HG03457 (cell line): ENCODE measurements around the gene AMIGO3.

Experiments
- ATAC-seq: cut with Tn5 transposase; IDR thresholded peaks from one replicate; pipeline ENCODE4 v1.9.1; 2021; ENCODE audit warnings: moderate number of reproducible peaks; ENCODE audit not compliant: unreplicated experiment

Gene AMIGO3

DNA sequence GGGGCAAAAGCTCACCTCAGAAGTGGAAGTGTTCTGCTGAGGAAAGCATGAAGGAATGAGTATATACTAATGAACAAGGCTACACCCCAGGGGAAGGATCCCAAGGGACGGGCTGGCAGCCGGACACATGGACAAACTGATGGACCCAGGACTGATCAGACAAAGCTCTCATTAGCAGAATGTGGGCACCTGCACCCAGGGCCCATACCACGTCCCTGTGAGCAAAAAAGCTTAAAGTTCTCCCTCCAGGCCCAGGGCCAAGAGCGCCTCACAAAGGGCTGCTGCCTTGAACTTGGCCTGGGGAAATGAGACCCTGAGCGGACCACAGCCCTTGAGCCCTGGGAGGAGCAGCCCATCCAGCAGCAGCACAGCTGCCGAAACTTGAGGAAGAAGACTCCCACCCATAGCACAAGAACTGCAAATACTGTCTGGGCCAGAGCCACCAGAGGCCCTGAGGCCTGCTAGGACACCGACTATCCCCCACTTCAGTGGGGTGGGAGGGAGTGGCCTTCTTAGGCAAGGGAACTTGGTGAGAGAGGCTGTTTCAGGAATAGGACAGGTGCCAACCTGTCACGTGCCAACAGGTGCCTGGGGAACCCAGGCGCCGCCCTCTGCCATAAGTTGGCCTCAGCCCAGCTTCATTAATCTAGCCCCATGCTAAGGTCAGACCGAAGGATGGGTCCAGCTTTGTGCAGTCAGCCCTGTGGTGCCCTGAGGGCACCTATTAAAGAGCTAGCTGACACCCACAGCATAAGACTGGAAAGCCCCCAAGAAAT is 6.6 kb upstream of the AMIGO3 start:
- no peak for ATAC-seq

DNA sequence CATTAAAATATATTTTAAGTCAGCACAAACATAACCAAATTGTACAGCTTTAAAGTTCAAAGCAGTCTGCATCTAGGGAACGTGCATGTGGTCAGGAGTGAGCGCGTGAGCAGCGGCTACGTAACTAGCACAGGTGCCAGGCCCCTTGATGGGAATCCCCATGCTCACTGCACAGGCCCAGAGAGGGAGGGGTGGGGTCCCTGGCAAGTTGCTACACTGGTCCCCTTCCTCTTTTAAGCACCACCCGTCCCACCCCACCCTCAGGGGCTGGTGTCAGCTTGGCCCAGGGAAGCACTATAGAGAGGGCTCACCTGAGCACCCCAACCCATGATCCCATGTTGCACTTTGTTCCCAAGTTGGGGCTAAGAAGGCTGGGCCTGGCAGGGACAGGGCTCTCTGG is 5.1 kb upstream of the AMIGO3 start:
- no peak for ATAC-seq

DNA sequence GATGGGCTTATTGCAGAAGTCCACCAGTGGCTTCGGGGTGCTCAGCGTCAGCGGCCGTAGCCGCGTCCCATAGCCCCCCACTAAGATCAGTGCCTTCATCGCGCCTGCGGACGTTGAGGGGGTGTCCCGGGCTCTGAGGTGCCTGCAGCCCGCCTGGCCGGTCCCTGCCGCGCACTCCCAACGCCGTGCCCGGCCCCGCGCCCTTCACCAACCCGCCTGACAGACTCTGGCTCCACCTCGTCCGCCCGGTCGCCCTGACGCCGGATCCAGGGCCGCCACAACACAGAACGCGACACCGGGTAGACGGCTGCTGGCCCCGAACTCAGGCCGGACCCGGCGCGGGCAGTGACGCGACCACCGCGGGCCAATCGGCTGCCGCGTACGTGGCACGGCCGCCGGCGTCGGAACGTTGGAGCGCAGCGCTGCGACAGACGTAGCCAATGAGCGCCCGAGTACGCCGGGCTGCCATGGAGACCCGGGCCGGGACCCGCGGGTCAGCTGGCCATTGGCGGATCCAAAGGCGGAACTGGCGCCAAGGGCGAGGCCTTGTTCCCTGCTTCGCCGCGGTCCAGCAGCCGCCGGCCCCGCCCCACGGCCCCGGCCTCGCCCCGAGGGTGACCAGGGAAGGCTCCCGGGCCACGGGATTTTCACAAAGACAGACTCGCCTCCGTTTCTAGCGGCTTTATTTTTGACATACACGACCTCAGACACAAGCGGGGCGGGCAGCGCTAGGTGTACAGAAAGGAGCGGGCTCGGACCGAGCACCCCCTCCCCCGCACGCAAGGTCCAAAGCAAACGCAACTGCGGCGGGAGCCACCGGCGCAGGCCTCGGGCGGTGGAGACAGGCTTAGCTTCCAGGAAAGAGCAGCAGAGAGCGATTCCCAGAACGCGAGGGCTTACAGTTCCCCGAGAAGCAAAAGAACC is 4.4 kb upstream of the AMIGO3 start, which contains the start of gene GMPPB:
Gene GMPPB, minus strand, starts transcription at position 324 of the 924 bp plus-strand sequence. Its CDS starts 225 bp downstream, at position 99.
- peak; percentile 70 for ATAC-seq

DNA sequence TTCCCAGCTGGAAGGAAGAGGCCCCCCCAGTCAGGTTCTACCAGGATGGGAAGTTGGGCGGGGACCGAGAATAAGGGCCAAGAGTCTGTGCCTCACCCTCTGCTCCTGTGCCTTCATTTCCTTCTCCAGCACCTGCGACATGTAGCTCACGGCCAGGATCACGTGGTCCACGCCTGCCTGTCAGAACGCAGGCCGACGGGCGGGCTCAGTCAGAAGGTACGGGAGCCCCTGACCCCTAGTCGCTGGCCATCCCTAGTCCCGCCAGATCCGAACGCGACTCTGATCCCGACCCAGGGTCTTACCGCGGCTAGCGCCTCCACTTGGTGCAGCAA is 3.8 kb upstream of the AMIGO3 start:
- ATAC-seq: no peak

DNA sequence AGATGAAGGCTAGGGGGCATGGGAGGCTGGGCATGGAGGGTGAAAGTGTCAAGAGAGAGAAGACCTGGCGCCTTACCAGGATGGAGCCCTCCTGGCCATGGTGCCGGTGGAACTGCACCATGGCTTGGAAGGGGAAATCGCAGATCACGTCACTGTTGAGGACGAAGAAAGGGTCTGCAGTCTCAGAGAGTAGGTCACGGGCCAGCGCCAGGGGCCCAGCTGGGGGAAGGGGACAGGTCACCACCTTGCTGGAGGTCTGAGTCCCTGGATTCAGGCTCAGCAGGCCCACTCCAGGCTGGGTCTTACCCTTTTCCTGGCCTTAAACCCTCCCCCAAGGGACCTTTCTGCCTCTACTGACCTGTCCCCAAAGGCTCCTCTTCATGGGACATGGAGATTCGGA is 3.4 kb upstream of the AMIGO3 start:
- no peak for ATAC-seq

DNA sequence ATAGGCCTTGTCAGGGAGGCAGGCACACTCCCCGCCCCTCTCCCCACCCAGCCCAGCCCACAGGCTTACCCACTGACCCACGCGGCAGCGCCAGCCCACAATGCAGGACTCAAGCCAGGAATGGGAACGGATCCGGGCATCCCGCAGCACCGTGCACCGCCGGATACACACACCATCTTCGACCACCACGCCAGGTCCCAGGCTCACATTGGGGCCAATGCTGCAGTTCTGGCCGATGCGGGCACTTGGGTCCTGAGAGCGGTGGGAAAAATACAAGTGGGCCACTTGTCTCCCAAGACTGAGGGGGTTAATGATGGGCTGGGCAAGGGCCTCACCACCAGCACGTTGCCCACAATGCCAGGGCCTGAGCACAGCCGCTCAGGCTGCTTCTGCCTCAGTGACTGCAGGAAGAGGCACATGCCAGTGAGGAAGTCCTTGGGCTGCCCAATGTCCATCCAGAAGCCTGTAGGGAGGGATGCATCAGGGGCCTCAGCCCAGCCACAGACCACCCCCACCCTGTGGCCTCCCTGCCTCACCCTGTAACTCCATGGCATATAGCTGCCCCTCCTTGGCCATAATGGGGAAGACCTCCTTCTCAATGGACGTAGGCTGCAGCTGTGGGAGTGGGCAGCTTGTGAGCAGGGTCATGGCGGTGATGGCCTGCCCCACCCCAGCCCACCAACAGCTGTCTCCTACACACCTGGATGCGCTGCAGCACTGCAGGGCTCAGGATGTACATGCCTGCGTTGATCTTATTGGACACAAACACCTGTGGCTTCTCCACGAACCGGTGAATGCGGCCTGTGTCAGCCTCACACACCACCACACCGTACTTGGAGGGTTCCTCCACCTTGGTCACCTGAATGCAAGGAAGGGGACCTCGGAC is 2.7 kb upstream of the AMIGO3 start:
- ATAC-seq: no peak

DNA sequence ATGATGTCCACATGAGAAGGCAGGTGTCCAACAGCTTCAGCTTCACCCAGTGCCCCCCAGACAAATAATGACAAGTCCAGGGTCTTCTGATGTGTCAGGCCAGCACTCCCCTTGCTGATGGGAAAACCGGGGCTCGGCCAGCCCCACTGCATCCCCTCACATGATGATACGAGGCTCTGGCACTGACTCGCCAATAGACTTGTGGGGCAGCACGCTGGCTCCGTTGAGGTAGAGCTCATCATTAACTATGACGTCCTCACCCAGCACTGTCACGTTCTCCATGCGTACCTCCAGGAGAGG is 2.1 kb upstream of the AMIGO3 start:
- no peak for ATAC-seq

DNA sequence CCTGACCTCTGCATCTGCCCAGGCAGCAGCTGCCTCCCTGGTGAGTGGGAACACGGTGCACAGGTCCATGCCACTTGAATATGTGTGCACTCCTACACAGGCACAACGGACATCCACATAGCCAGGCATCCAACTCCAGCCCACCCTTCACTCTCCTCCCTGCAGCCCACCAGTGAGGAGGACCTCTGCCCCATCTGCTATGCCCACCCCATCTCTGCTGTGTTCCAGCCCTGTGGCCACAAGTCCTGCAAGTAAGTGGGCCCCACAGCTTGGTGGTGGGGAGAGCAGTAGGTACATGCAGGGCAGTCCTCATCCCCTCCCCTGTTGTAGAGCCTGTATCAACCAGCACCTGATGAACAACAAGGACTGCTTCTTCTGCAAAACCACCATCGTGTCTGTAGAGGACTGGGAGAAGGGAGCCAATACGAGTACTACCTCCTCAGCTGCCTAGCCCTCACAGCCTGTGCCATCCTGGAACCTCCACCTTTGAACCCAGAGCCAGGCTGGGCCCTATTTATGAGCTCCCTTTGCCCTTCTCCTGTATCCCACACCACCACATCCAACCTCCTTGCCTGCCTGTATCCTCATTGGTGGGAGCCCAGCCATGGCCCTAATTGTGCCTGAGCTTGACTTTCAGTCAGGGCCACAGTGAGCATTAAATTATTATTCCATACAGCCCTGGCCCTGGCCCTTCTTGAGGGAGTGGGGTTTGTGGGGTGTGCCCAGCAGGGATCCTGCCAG is 1.5 kb upstream of the AMIGO3 start:
- ATAC-seq: no peak

DNA sequence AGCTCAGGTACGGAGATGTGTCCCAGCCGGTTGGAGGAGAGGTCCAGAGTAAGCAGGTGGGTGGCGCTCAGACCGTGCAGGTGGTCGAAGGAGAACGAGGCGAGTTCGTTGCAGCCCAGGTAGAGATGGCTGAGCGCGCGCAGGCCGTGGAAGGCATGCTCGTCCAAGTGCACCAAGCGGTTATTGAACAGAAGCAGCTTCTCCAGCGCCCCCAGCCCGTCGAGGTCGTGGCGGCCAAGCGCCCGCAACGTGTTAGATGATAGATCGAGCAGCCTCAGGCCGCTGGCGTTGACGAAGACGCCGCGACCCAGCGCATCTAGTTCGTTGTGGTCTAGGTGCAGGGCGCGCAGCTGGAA is 648 bp downstream of the AMIGO3 start:
- no peak for ATAC-seq

DNA sequence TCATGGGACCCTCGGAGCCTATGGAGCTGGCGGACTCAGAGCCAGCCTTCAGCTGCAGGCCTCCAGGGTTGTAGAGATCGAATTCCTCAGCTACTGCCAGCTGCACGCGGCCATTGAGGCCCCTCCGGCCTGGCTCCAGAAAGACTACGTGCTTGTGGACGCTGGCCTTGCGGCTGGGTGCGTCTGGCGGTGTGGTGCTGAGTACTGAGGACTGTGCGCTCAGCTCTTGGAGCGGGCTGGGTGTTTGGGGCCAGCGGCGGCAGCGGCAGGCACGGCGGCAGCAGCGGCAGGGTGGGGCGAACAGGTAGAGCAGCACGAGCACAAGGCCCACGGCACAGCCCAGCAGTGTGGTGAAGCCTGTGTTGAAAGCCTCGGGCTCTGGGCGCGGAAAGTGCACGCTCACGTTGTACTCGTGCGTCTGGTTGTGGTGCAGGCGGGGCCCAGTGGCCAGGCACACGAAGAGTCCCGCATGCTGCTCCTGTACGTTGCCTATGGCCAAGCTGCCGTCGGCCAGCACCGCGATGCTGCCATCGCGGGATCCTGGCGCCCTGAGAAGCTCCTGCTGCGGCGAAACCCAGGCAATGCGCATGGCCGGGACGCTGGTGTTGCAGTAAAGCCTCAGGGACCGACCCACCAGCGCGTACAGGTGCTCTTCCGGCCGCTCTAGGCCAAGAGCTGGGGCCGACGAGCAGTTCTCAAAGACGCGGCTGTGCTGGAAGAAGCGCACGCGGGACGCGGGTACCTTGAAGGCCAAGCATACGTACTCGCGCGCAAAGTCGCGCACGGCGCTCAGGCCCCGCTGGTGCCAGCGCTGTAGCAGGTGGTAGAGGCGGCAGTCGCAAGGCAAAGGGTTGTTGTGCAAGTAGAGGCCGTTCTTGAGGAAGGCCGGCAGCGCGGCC is 1.3 kb downstream of the AMIGO3 start:
- no peak for ATAC-seq

DNA sequence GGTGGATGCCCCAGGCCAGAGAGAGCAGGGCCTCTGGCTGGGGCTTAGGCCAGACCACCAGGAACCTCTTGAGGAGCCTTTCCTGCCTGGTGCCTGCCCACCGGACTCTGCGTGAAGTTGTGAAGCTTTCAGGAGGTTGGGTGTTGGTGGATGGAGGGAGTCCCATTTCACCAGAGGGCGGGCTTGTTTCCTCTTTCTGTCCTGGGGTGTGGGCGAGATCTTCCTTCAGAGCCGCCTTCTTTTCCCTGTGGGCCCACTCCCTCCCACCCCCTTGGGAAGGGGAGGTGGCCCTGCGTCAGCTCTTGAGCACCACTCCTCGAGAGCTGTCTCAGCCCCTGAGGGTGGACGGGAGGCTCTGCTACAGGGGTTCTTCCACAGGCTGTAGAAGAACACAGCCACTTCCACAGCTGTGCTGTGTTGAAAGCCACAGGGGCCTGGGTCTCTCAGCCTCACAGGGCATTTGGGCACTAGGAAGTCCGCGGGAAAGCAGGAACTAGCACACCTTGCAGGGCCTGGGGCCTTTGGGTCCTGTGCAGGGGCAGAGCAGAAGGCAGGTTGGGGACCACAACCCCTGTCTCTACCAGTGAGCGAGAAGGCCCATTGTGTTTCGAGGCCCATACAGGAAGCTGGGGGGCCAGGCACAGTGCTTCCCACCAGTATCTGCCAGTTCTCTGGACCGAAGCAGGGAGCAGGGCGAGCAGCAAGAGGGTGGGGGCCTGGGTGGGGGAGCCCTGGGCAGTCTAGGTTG is 2.1 kb downstream of the AMIGO3 start:
- no peak for ATAC-seq

DNA sequence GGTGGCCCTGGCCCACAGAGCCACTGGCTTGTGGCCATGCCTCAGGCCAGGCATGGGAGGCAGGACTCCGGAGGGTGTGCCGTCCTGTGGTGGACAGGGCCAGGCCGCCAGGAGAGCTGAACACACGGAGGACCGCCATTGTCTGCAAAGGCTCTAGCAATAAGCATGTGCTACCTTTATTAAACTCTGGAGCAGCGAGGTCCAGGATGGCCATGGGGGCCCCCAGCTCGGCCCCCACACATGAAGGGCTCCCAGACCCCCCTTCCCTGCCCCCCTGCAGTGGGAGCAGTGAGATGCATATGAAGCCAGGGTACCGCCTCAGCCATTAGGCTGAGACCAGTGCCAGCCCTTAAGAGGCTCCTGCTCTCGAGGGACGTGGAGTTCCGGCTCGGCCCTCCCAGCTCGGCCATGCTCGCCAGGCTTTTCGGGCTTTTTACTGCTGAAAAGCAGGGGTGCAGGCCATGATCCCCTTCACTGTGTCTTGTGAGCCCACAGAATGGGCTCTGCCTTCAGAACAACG is 2.7 kb downstream of the AMIGO3 start:
- no peak for ATAC-seq

DNA sequence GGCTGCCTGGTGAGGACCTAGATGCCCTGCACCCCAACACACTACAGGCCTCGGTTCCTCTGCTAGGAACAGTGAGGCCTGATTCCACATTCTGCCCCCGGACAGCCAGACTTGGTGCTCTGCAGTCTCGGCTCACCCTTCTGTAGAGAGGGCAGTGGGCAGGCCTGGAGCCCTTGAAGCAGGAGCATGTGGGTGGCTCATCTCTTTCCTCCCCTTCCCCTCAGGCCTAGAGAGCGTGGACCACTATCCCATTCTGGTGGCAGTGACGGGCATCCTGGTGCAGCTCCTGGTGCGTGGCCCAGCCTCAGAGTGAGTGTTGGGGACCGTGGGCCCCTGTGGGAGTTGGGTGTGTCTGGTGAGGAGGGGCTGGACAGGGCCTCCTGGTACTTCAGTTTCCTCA is 3.3 kb downstream of the AMIGO3 start:
- ATAC-seq: no peak

DNA sequence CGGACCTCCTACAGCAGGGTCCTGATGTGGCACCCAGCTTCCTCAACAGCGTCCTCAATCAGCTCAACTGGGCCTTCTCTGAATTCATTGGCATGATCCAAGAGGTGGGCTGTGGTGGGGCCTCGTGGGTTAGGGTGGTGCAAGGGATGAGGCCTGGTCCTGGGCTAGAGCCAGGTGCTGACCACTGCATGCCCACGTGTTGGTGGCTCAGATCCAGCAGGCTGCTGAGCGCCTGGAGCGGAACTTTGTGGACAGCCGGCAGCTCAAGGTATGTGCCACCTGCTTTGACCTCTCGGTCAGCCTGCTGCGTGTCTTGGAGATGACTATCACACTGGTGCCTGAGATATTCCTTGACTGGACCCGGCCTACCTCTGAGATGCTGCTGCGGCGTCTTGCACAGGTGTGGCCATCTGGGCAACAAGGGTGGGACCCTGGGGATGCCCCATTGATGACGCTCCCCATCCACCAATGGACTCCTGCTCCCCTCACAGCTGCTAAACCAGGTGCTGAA is 3.8 kb downstream of the AMIGO3 start:
- ATAC-seq: no peak

DNA sequence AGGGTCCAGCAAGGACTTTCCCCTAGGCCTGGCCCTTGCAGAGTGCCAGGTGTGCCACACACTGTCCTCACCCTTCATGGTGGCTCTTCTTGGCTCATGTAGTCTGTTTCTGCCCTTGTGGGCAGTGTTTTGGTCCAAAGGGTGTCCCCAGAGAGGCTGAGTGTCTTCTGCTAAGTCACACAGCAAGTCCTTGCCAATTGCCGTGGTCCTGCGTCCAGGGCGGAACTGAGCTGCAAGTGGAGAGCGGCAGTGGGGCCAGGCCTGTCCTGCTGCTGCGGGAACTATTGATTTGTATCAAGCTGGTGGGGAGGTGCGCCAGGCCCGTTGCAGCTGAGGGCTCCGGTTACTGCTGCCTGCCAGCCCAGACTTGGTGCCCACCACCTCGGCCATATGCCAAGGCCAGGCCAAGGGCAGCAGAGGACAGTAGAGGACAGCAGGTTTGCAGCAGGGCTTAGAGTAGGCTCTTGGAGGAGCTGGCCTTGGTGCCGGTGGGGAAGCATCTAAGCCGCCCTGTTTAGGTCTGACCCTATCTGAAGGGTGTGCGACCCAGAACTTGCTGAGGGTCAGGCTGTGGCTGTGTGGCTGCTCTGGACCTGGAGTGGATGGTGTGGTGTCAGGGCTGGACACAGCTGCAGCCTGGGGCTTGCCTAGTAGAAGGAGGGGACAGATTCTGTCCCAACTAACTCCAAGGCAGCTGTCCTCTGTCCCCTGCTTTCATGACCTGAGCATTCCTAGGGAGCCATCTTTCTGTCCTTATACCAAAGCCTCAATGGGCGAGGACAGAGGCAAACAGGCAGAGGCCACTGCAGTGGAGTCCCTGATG is 4.5 kb downstream of the AMIGO3 start:
- ATAC-seq: no peak

DNA sequence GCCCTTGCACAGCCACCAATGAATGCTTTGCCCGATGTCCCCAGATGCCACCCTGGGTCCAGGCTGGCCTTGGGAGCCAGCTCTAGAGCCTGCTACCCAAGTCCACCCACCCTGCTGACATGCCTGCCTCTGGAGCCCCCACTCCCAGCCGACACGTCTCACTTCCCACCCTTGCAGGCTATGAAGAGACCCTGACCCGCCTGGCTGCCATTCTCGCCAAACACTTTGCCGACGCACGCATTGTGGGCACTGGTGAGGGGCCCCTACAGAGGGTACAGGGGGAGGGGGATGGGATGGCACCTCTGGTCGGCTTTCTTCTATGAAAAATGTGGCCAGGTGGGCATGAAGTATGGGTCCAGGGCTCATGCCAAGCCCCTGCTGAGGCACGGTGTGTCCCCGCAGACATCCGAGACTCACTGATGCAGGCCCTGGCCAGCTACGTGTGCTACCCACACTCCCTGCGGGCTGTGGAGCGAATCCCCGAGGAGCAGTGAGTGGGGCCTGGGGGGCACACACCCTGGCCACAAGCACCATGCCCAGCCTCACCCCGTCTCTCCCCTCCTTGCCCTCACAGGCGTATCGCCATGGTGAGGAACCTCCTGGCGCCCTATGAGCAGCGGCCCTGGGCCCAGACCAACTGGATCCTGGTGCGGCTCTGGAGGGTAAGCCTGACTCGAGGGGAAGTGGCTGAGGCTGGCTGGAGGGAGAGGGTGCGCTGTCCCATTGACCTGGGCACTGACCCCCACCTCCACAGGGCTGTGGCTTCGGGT is 6.0 kb downstream of the AMIGO3 start:
- ATAC-seq: no peak
